NT2/D1 (cell line): ENCODE results near the gene XIRP2.

Experiments
- SUZ12 ChIP-seq: IDR thresholded peaks from 2 replicates; pipeline ENCODE4 v1.6.1; 2011; ENCODE audit not compliant: insufficient read length, insufficient read depth; ENCODE audit errors: extremely low read depth
- YY1 ChIP-seq: IDR thresholded peaks from 2 replicates; pipeline ENCODE4 v1.6.1; 2011; ENCODE audit not compliant: insufficient read length, insufficient read depth

DNA sequence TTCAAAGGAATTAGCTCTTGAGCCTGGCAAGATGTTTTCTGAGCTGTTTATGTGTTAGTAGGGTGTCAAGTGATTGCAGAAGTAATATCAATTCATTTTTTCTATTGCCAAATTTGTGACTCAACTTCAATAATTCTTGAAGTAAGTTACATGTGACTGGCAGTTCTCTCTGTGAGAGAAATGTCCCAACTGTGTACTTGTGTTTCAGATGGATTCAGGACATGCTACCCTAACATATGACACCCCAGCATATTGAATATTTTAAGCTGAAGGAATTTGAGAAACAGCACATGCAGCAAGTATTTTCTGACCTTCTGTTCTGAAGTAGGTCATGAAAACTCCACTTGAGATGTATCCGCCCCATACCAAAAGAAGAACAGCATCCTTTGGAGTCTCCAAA, 263.6 kb downstream of the XIRP2 start:
- TF ChIP-seq YY1, result no peak
- TF ChIP-seq SUZ12, result no peak
